Measurements from ENCODE around the gene MNS1. TPM values are rescaled to one million over a fixed set of nuclear protein-coding genes. Genes with fewer than 3 reads are reported as not detected.

MNS1 gene
- total and polyA plus RNA-seq, 9 of the 15 experiments (the other 6 are each of a cell fraction or from before 2014, with no cell fraction given) = 1.1 to 10.3 (median 2.5) TPM

DNA sequence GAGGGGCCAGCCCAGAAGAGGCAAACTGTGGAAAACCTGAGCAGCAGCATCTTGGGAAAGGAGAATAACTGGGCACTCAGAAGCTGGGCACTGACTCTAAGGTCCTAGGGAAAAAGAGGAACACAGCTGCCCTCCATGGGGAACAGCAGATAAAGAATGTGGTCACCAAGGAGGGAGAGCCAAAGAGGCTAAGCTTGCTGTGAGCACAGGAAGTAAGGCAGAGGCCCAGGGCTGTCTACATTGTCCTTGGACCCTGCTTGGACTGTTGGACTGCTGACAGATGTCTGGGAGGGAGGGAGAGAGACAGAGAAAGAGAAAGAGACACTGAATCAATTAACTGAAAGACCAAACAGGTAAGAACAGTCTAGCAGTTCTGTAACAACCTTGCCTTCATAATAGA, 4.5 kb upstream of the MNS1 start (continued):
- TF ChIP-seq ZNF518B (CRISPR knock-in tag; IDR thresholded peaks at IDR 0.05) (no peak), ZNF639 (CRISPR knock-in tag; conservative IDR thresholded peaks at IDR 0.05 in 1 of 2, IDR thresholded peaks at IDR 0.05 in 1 of 2) (0 out of 4 replicates have a peak, but pooled peaks of 1 of the 2 experiments have one; percentile 31), SMARCB1 (IDR thresholded peaks at IDR 0.05; ENCODE audit: insufficient read length, low read depth) (no peak), HDAC1 (IDR thresholded peaks at IDR 0.05) (no peak), MLLT1 (IDR thresholded peaks at IDR 0.05) (no peak), LEF1 (IDR thresholded peaks at IDR 0.05) (no peak), PHF21A (IDR thresholded peaks at IDR 0.05; ENCODE audit: borderline replicate concordance, low read depth) (no peak), TEAD4 (IDR thresholded peaks at IDR 0.05; ENCODE audit: low read length) (no peak), TEAD4 (CRISPR knock-in tag; IDR thresholded peaks at IDR 0.05; ENCODE audit: borderline replicate concordance) (no peak), SPI1 (IDR thresholded peaks at IDR 0.05; ENCODE audit: borderline replicate concordance, low read depth, low read length) (peak; percentile 82), RBFOX2 (IDR thresholded peaks at IDR 0.05; ENCODE audit: low read depth, low read length) (no peak), RFX7 (CRISPR knock-in tag; IDR thresholded peaks at IDR 0.05) (no peak), CBFB (CRISPR knock-in tag; IDR thresholded peaks at IDR 0.05) (no peak)
- TF ChIP-seq, protein P1, sequence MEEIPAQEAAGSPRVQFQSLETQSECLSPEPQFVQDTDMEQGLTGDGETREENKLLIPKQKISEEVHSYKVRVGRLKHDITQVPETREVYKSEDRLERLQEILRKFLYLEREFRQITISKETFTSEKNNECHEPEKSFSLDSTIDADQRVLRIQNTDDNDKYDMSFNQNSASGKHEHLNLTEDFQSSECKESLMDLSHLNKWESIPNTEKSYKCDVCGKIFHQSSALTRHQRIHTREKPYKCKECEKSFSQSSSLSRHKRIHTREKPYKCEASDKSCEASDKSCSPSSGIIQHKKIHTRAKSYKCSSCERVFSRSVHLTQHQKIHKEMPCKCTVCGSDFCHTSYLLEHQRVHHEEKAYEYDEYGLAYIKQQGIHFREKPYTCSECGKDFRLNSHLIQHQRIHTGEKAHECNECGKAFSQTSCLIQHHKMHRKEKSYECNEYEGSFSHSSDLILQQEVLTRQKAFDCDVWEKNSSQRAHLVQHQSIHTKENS (CRISPR knock-in tag; IDR thresholded peaks at IDR 0.05) = no peak
- TF ChIP-seq, protein P2, sequence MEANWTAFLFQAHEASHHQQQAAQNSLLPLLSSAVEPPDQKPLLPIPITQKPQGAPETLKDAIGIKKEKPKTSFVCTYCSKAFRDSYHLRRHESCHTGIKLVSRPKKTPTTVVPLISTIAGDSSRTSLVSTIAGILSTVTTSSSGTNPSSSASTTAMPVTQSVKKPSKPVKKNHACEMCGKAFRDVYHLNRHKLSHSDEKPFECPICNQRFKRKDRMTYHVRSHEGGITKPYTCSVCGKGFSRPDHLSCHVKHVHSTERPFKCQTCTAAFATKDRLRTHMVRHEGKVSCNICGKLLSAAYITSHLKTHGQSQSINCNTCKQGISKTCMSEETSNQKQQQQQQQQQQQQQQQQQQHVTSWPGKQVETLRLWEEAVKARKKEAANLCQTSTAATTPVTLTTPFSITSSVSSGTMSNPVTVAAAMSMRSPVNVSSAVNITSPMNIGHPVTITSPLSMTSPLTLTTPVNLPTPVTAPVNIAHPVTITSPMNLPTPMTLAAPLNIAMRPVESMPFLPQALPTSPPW (CRISPR knock-in tag; IDR thresholded peaks at IDR 0.05) = no peak
- TF ChIP-seq, protein P3, sequence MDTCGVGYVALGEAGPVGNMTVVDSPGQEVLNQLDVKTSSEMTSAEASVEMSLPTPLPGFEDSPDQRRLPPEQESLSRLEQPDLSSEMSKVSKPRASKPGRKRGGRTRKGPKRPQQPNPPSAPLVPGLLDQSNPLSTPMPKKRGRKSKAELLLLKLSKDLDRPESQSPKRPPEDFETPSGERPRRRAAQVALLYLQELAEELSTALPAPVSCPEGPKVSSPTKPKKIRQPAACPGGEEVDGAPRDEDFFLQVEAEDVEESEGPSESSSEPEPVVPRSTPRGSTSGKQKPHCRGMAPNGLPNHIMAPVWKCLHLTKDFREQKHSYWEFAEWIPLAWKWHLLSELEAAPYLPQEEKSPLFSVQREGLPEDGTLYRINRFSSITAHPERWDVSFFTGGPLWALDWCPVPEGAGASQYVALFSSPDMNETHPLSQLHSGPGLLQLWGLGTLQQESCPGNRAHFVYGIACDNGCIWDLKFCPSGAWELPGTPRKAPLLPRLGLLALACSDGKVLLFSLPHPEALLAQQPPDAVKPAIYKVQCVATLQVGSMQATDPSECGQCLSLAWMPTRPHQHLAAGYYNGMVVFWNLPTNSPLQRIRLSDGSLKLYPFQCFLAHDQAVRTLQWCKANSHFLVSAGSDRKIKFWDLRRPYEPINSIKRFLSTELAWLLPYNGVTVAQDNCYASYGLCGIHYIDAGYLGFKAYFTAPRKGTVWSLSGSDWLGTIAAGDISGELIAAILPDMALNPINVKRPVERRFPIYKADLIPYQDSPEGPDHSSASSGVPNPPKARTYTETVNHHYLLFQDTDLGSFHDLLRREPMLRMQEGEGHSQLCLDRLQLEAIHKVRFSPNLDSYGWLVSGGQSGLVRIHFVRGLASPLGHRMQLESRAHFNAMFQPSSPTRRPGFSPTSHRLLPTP (IDR thresholded peaks at IDR 0.05; ENCODE audit: borderline replicate concordance, extremely low read depth, insufficient read length) = no peak

All from K562 (cell line).